TTC549 (cell line): ENCODE measurements around the gene RSPO3.

Source experiments
- FAIRE-seq: peaks from 2 replicates; lab custom pipeline; 2012; peaks lifted over from hg19 to GRCh38; lab: Jason Lieb, UNC

The RSPO3 gene

DNA sequence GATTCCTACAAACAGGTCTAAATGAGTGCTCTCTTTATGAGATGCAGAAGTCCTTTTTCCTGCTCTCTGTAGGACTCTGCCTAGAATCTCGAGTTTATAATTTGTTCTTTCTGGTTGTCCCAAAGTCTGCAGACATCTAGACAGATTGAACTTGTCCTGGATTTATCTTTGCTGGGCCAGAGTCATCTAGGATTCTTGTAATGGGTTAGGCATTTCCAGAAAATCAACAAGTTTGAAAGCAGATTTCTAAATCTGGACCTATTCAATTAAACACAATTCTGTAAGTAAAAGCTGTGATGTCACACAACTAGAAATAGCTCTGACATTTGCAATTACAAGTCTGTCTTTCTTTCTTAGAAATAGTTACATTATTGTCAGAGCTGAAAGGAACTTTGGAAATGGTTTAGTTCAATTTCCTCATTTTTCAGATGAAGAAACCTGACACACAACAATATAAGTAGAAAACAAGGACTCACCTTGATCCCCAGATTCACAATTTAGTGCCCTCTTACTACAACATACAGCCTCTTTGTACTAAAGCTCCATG is 4.2 kb upstream of the RSPO3 start:
- FAIRE-seq, result no peak

DNA sequence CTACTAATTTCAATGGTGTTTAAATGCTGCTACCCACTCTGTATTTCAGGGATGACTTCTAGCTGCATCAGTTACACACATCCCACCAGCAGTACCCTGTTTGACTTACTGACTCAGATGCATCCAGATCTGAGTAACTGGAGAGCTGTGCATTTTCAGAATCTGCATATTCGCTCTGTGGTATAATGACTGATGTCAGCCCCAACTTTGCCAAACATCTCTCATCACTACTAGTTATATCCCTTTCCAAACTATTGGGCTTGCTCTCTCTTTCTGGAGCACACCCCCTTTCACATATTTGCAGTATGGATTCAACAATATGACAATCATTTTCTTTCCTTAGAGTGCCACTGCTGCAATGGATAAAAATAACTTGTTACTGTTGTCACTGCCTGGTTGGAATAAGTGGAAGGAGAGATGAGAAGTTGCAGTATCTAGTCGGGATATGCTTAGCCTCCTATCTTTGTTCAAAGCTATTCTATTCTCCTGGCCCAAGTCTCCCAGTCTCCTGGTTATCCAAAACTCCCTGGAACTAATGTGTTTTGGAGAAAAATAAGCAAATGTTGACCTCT is 3.3 kb upstream of the RSPO3 start:
- FAIRE-seq, result no peak

DNA sequence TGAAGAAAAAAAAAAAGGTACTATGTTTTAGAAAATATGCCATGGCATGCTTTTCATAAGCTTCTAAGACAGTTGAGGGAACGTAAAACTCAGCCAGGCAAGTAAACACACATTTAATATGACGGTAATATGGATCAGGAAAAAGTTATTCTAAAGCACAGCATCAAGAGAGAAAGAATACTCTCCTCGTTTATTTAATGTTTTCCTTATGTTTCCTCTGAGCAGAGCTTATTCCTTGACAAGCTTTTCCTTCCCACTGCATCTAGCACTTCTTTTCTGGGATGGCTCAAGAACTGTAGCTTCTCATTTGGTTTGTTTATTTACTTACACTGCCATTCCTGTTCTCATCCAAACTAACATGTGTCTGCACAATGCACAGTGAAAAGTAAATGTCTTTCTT is 2.7 kb upstream of the RSPO3 start:
- FAIRE-seq, result no peak

DNA sequence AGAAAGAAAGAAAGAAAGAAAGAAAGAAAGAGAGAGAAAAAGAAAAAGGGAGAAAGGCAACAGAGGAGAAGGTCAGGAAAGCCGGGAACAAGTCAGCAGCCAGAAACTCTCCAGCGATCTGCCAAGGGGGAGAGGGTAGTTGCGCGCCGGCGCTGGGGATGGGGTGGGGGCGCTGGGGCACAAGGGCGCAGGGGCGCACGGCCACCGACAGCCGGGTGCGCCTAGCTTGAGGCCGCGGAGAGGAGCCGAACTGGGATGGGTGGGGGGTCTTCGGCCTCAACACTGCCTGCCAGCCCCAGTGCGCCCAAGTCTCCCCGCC is 533 bp upstream of the RSPO3 start:
- no peak for FAIRE-seq

DNA sequence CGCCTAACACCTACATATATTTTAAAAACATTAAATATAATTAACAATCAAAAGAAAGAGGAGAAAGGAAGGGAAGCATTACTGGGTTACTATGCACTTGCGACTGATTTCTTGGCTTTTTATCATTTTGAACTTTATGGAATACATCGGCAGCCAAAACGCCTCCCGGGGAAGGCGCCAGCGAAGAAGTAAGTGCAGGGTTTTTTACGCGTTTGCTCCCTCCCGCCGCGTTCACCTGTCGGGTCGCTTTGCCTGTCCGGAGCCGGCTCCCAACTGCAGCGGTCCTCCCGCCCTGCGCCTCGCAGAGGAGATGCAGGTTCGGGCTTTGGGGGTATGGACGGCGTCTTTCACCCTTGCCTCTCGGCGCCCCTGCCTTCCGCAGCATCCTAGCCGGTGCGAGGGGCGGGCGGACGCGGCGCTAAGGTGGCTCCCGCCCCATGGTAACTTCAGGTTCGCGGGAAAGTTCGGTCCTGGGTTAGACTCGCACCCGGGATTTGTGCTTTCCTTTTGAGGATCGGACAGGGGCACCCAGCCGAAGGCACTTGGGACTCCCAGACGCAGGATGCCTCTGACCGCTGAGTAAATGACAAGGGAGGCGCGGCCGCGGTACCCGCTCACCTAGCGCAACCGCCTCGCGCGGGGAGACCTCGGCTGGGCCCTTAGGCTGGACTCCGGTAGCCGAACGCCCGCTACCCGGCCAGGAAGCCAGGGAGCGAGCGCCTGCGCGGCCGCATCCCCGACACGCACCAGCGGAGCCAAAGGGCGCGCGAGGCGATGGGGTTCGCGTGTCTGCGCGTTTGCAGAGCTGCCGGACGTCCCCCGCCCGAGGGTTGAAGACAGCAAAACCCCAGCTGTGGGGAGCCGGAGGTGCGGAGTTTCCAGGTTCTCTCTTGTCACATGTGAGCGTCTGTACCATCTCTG is 891 bp downstream of the RSPO3 start:
- no peak for FAIRE-seq

DNA sequence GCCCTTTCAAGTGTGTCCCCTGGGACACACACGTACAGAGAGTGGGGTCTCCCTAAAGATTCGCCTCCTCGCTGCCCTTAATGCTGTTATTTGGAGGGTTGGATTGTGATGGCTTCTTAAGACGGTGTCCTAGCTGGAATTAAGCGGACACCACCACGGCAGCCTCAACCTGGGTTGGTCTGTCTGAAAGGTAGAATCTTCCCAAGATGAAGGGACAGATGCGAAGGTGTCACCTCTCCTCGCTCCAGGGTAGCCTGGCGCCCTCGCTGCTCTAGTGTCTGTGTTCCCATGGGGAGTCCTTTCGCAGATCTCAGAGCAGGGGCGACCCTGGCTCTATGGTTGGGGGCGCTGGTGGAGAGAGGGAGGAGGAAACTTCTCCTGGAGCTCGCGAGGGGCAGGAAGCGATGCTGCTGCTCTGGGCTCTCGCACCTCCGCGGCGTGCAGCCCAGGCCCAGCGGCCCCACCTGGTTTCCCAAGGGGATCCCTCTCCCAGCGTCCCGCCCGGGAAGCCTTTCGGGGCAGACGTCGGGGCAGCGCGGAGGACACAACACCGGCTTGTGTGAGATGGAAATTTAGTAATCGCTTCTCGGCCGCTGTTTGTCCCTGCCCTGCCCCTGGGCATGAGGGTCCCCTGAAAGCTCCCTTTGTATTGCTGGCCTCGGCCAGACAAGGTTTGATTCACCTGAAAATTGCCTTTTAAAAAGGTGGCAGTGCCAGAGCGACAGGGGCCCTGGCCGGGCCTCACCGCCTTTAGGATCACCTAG is 1.7 kb downstream of the RSPO3 start:
- no peak for FAIRE-seq

DNA sequence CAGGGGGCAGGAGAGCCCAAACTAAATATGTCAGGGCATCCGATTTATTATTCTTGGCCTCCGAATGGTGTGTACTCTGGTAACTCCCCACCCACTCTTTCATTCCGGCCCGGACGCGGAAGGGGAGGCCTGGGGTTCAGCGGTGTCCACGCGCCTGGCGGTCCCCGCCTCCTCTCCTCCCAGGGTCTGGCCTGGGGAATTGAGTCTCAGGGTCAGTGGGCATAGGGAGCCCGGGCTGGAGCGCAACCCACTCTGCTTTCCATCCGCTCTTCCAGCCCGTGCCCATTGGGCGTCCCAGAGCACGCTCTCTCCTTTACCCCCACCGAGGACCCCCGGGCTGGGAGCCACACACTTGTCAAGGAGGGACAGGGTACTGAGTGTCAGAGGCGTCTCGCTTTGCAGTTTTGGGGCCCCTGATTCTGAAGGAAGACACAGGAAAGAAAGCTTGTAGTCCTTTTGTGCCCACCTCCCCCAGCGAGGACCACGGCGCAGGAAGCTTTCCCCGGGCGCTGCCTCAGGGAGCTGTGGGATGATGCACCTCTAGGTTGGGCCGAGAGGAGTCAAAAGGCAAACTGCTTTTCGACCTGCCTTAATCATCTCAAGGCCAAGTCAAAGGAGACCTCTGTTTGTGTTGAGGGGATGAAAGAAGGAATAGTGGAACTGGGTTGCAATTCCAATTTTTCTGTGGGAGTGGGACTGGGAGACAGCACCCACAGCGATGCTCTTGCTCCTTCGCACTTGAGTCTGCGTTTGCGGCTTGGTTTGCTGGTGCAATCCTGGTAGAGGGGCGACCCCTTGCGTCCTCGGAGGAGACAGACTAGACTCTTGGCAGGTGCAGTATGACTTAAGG is 2.5 kb downstream of the RSPO3 start:
- FAIRE-seq, result no peak

DNA sequence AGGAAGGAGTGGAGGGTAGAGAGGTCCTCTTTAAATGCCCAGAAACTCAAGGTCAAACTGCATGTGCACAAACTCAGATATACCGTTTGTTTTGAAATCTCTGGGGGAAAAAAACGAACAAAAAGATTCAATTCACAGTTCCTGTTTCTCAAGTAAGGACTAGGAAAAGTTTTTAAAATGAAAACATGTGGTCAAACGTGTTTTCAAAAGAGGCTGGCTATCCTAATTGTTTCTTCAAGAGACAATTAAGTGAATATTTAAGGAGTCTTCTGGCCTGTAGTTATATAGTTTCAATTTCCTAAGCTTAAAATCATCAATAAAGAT is 3.1 kb downstream of the RSPO3 start:
- FAIRE-seq, result no peak

DNA sequence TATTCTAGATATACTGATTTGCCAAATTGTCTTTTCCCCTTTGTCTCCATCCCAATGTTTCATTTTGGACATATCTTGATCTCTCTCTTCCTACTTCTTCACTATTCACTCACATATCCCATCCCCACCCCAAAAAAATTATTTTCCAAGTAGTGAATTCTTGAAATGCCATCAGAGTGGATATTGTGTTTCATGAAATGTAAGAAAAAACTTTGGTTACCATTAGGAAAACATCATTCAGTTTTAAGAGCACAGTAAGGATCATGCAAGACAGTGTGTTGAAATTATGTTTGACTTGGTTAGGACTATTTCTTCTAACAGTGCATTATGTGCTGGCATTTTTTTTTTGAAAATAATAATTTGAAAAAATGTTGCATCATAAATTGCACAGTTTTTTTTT is 5.7 kb downstream of the RSPO3 start:
- FAIRE-seq, result no peak

DNA sequence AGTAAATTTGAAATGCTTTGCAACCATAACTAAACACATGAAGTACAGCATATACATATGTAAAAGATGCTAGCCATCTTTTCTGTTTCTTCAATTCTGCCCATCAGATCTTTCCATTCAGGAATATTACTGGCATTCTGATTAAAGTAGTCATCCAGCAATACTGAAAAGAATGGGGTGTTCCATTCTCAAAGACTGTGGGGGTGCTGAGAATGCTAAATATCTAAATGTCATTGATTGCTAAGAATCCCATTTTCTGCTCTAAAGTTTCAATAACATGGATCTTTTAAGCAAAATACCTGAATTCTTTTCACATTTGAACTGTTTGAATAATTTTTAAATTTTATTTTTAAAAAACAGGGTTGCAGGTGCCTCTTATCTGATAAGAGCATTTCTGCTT is 6.2 kb downstream of the RSPO3 start:
- FAIRE-seq, result no peak

DNA sequence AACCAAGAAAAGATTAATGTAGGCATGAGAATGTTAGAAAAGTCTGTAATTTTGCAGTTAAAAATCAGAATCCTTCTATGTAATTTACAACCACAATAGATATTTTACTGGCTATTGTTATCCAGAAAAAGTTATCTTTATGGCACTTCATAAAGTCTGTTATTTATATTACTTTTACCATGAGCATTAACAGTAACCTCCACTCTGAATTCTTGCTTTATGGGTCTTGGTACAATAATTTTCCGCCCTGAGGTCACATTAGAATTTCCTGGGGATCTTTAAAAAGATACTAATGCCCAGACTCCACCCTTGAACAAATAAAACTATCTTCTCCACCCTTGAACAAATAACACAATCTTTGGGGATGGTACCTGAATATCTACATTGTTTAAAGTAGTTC is 9.6 kb downstream of the RSPO3 start:
- no peak for FAIRE-seq

DNA sequence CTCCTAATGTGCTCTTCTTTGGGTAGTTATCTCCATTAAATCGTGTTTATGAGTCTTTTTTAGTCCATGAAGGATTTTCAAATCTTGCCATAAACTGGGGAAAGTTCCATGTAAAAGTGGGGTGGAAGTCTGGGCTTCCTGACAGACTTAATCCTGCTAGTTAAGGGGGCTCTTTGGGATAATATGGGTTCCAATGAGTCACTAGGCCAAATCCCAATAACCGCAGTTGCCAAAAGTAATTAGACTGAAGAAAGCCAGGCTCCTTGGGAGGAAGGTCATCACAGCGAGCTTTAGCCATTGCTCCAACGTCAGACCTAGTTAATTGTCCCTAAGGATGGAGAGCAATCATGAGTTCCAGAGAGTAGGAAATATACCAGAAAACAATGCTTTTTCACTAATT is 10.8 kb downstream of the RSPO3 start:
- no peak for FAIRE-seq

DNA sequence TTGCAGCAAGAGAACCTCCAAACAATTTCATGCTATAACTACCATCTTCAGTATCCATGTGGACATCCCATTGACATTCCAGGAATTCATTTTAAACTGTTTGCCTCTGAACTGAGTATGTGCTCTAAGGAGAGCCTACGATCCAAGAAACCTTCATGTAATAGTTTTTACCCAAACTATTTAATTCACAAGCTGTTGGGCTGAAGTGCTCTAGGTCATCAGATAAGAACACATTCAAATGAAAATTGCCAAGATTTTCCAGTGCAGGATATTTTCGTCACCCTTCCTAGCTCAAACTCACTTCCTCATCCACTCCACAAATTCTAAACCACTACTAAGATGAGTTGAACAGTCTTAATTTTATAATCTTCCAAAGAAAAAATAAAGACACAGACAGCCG is 12.8 kb downstream of the RSPO3 start:
- no peak for FAIRE-seq

DNA sequence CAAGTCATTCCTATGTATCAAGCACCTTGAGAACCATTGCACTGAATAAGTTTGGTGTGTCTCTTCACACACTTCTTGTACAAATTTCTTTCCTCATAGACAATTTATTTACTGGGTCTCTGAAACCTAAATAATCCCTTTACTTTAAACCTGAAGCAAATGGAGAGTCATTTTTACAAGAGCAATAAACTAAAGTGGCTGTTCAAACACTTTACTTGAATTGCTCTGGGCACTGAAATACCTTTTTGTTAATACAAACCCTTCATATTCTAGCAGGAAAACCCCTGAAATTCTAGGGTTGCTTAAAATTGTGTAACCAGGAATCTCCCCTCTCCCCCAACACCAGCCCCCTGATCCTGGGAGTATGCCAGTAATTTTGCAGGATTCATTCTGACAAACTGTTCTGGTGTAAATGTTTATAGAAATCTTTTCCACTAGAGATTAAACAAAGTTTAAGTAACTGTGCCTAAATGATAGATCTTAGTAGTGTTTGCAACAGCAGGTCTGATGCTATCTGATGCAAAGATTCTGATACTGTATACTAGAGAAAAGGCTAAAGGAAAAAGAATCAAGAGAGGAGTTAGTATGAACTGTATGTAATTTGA is 13.4 kb downstream of the RSPO3 start:
- no peak for FAIRE-seq

DNA sequence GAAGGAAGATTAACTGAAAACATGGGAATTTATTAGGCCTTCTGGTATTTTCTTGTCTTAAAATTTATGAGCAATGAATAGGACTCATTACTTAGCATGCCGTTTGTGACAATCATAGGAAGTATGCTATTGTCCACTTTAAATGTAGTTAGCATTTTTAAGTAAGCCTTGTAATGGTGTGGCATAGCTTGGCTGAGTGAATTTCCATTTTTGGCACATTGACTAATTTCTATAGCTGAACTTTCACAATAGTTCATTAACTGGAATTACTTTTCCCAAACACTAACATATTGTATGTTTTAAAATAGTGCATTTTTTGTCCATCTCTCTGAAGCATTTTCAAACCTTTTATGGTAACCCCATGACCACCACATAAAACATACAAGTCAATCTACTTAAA is 15.7 kb downstream of the RSPO3 start:
- no peak for FAIRE-seq

DNA sequence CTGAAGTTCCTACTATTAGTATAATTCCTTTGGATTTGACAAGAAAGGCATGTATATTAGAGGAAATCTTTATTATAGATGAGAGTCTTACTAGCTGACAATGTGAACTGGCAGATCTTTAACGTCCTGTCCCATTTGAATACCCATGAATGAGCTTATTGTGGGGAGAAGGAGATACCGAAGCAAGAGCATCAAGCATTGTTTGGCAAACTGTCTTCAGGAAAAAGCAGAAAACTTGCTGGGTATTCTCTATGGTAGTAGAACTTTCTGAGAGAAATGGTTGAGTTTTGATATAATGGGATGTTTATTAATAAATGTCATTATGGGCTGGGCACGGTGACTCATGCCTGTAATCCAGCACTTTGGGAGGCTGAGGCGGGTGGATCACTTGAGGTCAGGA is 18.3 kb downstream of the RSPO3 start:
- no peak for FAIRE-seq

DNA sequence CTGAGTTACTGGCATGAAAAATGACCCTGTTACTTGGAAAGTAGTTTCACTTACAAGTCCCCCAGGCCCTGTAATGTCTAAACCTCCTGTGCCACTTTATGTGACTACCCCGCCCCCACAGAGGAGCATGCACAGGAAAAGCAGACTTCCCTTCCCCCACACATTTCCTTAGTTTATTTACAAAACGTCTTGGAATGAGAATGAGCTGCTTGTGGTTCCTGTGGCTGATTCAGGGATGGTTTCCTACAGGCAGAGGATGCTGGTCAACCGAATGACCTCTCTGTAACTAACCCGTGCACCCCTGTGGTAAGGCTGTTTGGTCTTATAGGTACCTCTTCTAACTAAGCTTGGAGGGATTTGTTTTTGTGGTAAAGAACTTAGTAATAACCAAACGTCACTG is 28.5 kb downstream of the RSPO3 start:
- no peak for FAIRE-seq

DNA sequence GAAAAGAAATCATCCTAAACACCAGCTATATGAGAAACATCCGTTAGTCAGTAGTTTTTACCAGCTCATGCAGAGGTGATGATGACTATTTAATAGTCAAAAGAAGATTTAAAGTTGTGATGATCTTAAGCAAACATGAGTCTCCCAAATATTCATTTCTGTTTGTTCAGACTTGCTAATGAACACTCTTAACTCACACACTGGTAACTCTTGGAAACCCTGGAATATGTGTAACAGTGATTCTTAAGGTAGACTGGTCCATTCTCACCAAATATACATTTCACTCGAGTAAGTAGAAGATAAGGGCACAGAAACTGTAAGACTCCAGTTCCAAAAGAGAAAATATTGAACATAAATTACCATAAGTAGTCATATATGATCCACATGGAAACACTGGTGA is 29.1 kb downstream of the RSPO3 start:
- FAIRE-seq, result no peak

DNA sequence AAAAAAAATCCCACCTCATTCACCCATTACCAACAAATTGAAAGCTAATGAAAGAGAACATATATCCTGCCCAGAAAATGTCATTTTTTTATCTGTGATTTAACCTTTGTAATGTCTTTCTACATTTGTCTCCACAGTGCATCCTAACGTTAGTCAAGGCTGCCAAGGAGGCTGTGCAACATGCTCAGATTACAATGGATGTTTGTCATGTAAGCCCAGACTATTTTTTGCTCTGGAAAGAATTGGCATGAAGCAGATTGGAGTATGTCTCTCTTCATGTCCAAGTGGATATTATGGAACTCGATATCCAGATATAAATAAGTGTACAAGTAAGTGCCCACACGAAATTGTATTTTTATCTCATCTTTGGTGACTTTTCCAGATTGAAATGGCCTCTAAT is 30.0 kb downstream of the RSPO3 start:
- no peak for FAIRE-seq

DNA sequence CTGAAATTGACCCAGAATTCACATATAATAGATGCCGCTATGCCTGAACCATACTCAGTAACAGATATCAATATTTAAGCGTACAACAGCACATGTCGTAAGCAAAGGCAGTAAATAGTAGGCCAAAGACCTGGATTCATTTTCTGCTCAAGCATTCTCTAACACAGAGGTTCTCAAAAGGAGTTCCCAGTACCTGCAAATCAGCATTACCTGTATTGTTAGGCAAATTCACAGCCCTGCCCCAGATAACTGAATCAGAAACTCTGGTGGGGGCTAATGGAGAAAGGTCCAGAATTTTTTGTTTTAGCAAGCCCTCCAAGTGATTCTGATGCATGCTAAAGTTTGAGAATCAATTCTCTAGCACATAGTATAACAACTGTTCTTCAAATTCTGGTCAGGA is 36.0 kb downstream of the RSPO3 start:
- no peak for FAIRE-seq

DNA sequence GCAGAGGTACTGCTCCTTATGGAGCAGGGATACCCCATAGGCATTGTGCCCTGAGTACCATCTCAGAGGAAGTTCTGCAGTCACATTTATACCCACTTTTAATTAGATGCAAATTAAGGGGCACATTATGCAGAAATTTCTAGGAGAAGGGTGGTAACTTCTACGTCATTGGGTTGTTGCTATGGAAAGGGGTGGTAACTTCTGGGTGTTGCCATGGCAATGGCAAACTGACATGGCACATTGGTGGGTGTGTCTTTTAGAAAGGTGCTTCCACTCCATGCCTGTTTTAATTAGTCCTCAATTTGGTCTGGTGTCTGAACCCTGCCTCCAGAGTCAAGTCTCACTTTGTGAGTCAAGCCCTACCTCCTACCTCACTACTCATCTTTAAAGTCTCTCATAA is 42.0 kb downstream of the RSPO3 start:
- no peak for FAIRE-seq

DNA sequence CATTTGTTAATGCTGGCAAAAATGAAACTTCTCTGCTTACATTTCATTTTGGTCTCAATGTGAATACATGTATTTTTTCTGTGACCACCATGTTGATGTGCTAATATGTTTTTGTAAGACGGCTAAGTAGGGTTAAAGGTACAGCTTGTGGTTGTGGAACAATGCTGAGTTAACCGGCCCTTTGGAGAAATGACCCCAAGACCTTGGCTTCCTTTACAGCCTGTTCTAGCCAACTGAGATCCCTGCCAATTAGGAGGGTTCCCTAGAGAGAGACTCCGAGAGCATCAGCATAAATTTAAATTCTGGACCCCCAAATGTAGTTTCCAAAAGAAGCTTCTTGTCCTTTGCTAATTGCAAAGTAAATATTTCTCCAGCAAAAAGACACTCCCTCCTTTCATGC is 44.4 kb downstream of the RSPO3 start:
- no peak for FAIRE-seq
